T-cell (primary cell): ENCODE data around the gene DOC2A. TPM values are rescaled to one million over a fixed set of nuclear protein-coding genes. Genes with fewer than 3 reads are reported as not detected.
"Not testable (repeated sequence)": the region's sequence is repeated elsewhere in the genome, so short reads cannot be mapped to it uniquely, and the experiment has no call there.

Source experiments
- ATAC-seq, 4 experiments: fragments of 200-7000 bp in 3 of 4; fragments of 150-1000 bp in 1 of 4; cut with Tn5 transposase; replicated peaks in 1 of 4; 1 replicate in 3 of 4; 2 replicates in 1 of 4; pipeline ENCODE4 v1.10.0; 2021; ENCODE audit warnings: moderate library complexity in 3 of 4, mild to moderate bottlenecking in 2 of 4, moderate number of reproducible peaks in 1 of 4
- CTCF ChIA-PET, 2 donors: fragments of 300-600 bp; sonication (Branson Sonifier 250); formaldehyde crosslinking; loops; one replicate each; lab custom pipeline; 2022; ENCODE audit warnings: antibody characterized with exemption in 2 of 2; lab: Charles Lee
- POLR2A ChIA-PET, 2 donors: fragments of 300-600 bp; sonication (Branson Sonifier 250); formaldehyde crosslinking; loops; one replicate each; lab custom pipeline; 2022; ENCODE audit warnings: antibody characterized with exemption in 2 of 2; lab: Charles Lee
- DNase-seq, 35 experiments: peaks; one replicate each; pipeline versions ENCODE4 v3.0.0 to v3.0.0-alpha.2; 2013 to 2023
- H3K27ac ChIP-seq: one replicate; pipeline ENCODE4 v1.5.1; 2013; ENCODE audit warnings: low read length
- H3K27me3 ChIP-seq, 2 experiments: replicated peaks in 1 of 2; 1 replicate in 1 of 2; 2 replicates in 1 of 2; pipeline versions ENCODE4 v1.6.1 to v1.7.0; 2013; ENCODE audit warnings: low read length in 1 of 2, mixed read lengths in 1 of 2; ENCODE audit not compliant: control insufficient read depth in 2 of 2, insufficient read depth in 2 of 2; ENCODE audit errors: extremely low read depth in 1 of 2
- H3K36me3 ChIP-seq, 2 donors: 1 replicate in 1 of 2; 2 replicates in 1 of 2; pipeline versions ENCODE4 v1.6.1 to v1.7.0; 2013; ENCODE audit warnings: low read length in 1 of 2; ENCODE audit not compliant: control insufficient read depth in 2 of 2, insufficient read depth in 1 of 2; ENCODE audit errors: extremely low read depth in 1 of 2
- H3K4me1 ChIP-seq, 2 experiments: 1 replicate in 1 of 2; 2 replicates in 1 of 2; pipeline versions ENCODE4 v1.6.1 to v1.7.0; 2013; ENCODE audit warnings: low read length in 2 of 2, mixed read lengths in 1 of 2; ENCODE audit not compliant: insufficient read depth in 2 of 2, control insufficient read depth in 1 of 2; ENCODE audit errors: extremely low read depth in 1 of 2
- H3K4me3 ChIP-seq, 2 donors: 1 replicate in 1 of 2; 2 replicates in 1 of 2; pipeline versions ENCODE4 v1.5.1 to v1.7.0; 2013; ENCODE audit warnings: mild to moderate bottlenecking in 2 of 2, low read length in 1 of 2, moderate library complexity in 1 of 2; ENCODE audit not compliant: control insufficient read depth in 1 of 2; ENCODE audit errors: extremely low read depth in 1 of 2
- H3K9me3 ChIP-seq: 2 replicates; pipeline ENCODE4 v1.7.0; 2013
- H3K27ac Mint-ChIP-seq, 2 donors: one replicate each; pipeline ENCODE4 v1.8.0; 2020 to 2021; ENCODE audit warnings: mild to moderate bottlenecking in 2 of 2, mixed read lengths in 2 of 2
- H3K27me3 Mint-ChIP-seq, 2 donors: one replicate each; pipeline ENCODE4 v1.8.0; 2021 to 2022; ENCODE audit warnings: mixed read lengths in 2 of 2
- H3K36me3 Mint-ChIP-seq: one replicate; pipeline ENCODE4 v1.8.0; 2021; ENCODE audit warnings: mixed read lengths
- H3K4me1 Mint-ChIP-seq, 3 donors: one replicate each; pipeline ENCODE4 v1.8.0; 2020 to 2022; ENCODE audit warnings: mixed read lengths in 3 of 3, mild to moderate bottlenecking in 1 of 3
- H3K4me3 Mint-ChIP-seq, 3 donors: one replicate each; pipeline ENCODE4 v1.8.0; 2020 to 2022; ENCODE audit warnings: mild to moderate bottlenecking in 3 of 3, mixed read lengths in 3 of 3, moderate library complexity in 3 of 3
- H3K9me3 Mint-ChIP-seq, 3 donors: one replicate each; pipeline ENCODE4 v1.8.0; 2020 to 2022; ENCODE audit warnings: mixed read lengths in 3 of 3
- WGBS: methylation state at CpG from one replicate; pipeline ENCODE4 v1.1.5; 2013; ENCODE audit warnings: missing lambda C conversion rate; ENCODE audit not compliant: insufficient coverage; 5-methylcytosine and 5-hydroxymethylcytosine counted together
- total RNA-seq, 35 experiments: library from RNA in 6 of 35; stranded (reverse) in 6 of 35; fragments of 120-200 nt in 1 of 35; gene quantifications; one replicate each; pipeline versions ENCODE4 v1.2.1 to v1.2.4 and lab custom pipeline; 2013 to 2026

Gene DOC2A
- total RNA-seq, 5 donors from 2014 or later (not counting 1 experiment from before 2014, with no cell fraction given), result 0.15 to 0.38 (median 0.26) TPM; not detected in 1

- H3K4me1 Mint-ChIP-seq, result peaks cover 11 to 16% (median 11%) of the 10 kb centered on the region in 3 donors
- H3K4me3 ChIP-seq, result no peak overlapping the region
- H3K9me3 Mint-ChIP-seq, result no peaks in the 10 kb centered on the region
- ATAC-seq (no peak), DNase-seq (no peak)
- no peaks in the 10 kb centered on the region for H3K36me3 ChIP-seq
- peaks cover 4 to 15% of the 10 kb centered on the region in 2 experiments for H3K4me1 ChIP-seq
- H3K27ac Mint-ChIP-seq, result no peak overlapping the region
- peaks cover 0 to 30% of the 10 kb centered on the region in 2 experiments for H3K27me3 ChIP-seq
- H3K36me3 Mint-ChIP-seq, result no peaks in the 10 kb centered on the region
- H3K27me3 Mint-ChIP-seq, result peaks cover 4 to 5% of the 10 kb centered on the region in 2 donors
- CTCF ChIA-PET, result no interaction called here
- POLR2A ChIA-PET, result interaction anchor here in 1 of 2 donors (0.6 kb wide), 2 partner anchors 37 to 1050 kb away, joined by 8 to 9 read pairs; no protein-coding TSS in a partner anchor
- H3K9me3 ChIP-seq, result no peaks in the 10 kb centered on the region
- 82% methylated on average over 2 of the region's 8 CpGs for WGBS
- H3K27ac ChIP-seq, result no peak overlapping the region
- H3K4me3 Mint-ChIP-seq, result no peak overlapping the region
Measured at GRCh38 chr16:30016555-30017276, 5.9 kb upstream of the DOC2A start.

GRCh38 chr16:30015450-30015849, 4.6 kb upstream of the DOC2A start:
- POLR2A ChIA-PET, H3K4me1 Mint-ChIP-seq, H3K9me3 ChIP-seq, H3K27ac ChIP-seq, H3K9me3 Mint-ChIP-seq, H3K4me3 Mint-ChIP-seq, DNase-seq, H3K36me3 ChIP-seq, ATAC-seq, H3K27ac Mint-ChIP-seq, H3K4me3 ChIP-seq, H3K27me3 Mint-ChIP-seq, H3K36me3 Mint-ChIP-seq: not testable (repeated sequence)
- peaks cover 1 to 13% of the 10 kb centered on the region in 2 experiments for H3K4me1 ChIP-seq
- H3K27me3 ChIP-seq, result peaks cover under 1 to 28% of the 10 kb centered on the region in 2 experiments
- WGBS, result no CpG with 5 or more reads among the region's 7 CpGs
- CTCF ChIA-PET, result interaction anchor here in 1 of 2 donors (0.7 kb wide), 1 partner anchor 477 kb away, joined by 3 read pairs; no protein-coding TSS in a partner anchor

GRCh38 chr16:30012598-30012997, 1.8 kb upstream of the DOC2A start:
- Histone ChIP-seq H3K27me3 (peaks cover 4 to 52% of the 10 kb centered on the region in 2 experiments), H3K4me1 (peaks cover 3 to 21% of the 10 kb centered on the region in 2 experiments)
- H3K4me3 ChIP-seq, DNase-seq, POLR2A ChIA-PET, H3K36me3 ChIP-seq, H3K27ac ChIP-seq, ATAC-seq, H3K36me3 Mint-ChIP-seq, H3K27ac Mint-ChIP-seq, H3K9me3 ChIP-seq, H3K9me3 Mint-ChIP-seq: not testable (repeated sequence)
- Mint-ChIP-seq H3K27me3 (peaks cover 4 to 25% of the 10 kb centered on the region in 2 donors), H3K4me3 (peak overlapping the region in 1 of 3 donors; percentile 2), H3K4me1 (peaks cover 6 to 15% (median 10%) of the 10 kb centered on the region in 3 donors)
- 94% methylated on average over 6 of the region's 14 CpGs for WGBS
- CTCF ChIA-PET, result interaction anchor here in 1 of 2 donors (0.7 kb wide), 1 partner anchor 653 kb away, joined by 4 read pairs; no protein-coding TSS in a partner anchor

GRCh38 chr16:30011714-30012504, 1.1 kb upstream of the DOC2A start:
- no peak overlapping the region for H3K27ac ChIP-seq
- Mint-ChIP-seq H3K9me3 (no peaks in the 10 kb centered on the region), H3K4me3 (peak overlapping the region; percentile 78 to 90 (median 82)), H3K36me3 (no peaks in the 10 kb centered on the region), H3K4me1 (peaks cover 6 to 15% (median 10%) of the 10 kb centered on the region in 3 donors), H3K27ac (peak overlapping the region in 1 of 2 donors; percentile 46), H3K27me3 (peaks cover 4 to 25% of the 10 kb centered on the region in 2 donors)
- no peaks in the 10 kb centered on the region for H3K36me3 ChIP-seq
- peaks cover 4 to 53% of the 10 kb centered on the region in 2 experiments for H3K27me3 ChIP-seq
- ATAC-seq (no peak), DNase-seq (no peak)
- CTCF ChIA-PET, result no interaction called here
- H3K4me1 ChIP-seq, result peaks cover 3 to 21% of the 10 kb centered on the region in 2 experiments
- WGBS, result 38% methylated on average over 22 of the region's 31 CpGs
- H3K4me3 ChIP-seq, result peak overlapping the region; percentile 32 to 41
- no peaks in the 10 kb centered on the region for H3K9me3 ChIP-seq
- POLR2A ChIA-PET, result no interaction called here

GRCh38 chr16:30009990-30010843, 610 bp downstream of the DOC2A start:
- Histone ChIP-seq H3K4me1 (peaks cover 3 to 26% of the 10 kb centered on the region in 2 experiments), H3K36me3 (peaks cover 0 to 4% of the 10 kb centered on the region in 2 donors), H3K9me3 (no peaks in the 10 kb centered on the region), H3K4me3 (peak overlapping the region in 1 of 2 donors; percentile 54), H3K27ac (no peak overlapping the region), H3K27me3 (peaks cover 4 to 53% of the 10 kb centered on the region in 2 experiments)
- ChIA-PET POLR2A (interaction anchor here (0.5 to 0.6 kb wide), 2 partner anchors 161 to 1107 kb away, joined by 6 read pairs; partner anchors contain the start of gene KAT8 (in 1 of the 2)), CTCF (no interaction called here)
- H3K36me3 Mint-ChIP-seq, result no peaks in the 10 kb centered on the region
- peaks cover 6 to 15% (median 12%) of the 10 kb centered on the region in 3 donors for H3K4me1 Mint-ChIP-seq
- ATAC-seq (peak in 3 of 4 experiments; percentile 4 to 14 (median 8)), DNase-seq (no peak)
- H3K27ac Mint-ChIP-seq, result no peak overlapping the region
- no peaks in the 10 kb centered on the region for H3K9me3 Mint-ChIP-seq
- H3K4me3 Mint-ChIP-seq, result peak overlapping the region; percentile 69 to 90 (median 70)
- peaks cover 4 to 25% of the 10 kb centered on the region in 2 donors for H3K27me3 Mint-ChIP-seq
- WGBS, result 26% methylated on average over 29 of the region's 34 CpGs
